ENCODE results near the gene UBE2L3. TPM values are rescaled to one million over a fixed set of nuclear protein-coding genes. Genes with fewer than 3 reads are reported as not detected.

UBE2L3 gene
- total and polyA plus RNA-seq, 2 of the 13 experiments (the other 11 are each of a cell fraction or from before 2014, with no cell fraction given): 30.2 to 58.1 TPM

GRCh38 chr22:21657360-21658032 is 90.0 kb downstream of the UBE2L3 start (continued):
- TF ChIP-seq ZNF547 (CRISPR knock-in tag; IDR thresholded peaks at IDR 0.05) (peak; percentile 59; the same call in 1 of the 2 replicates), ESRRA (CRISPR knock-in tag; IDR thresholded peaks at IDR 0.05; ENCODE audit: low read depth) (no peak), ZNF225 (CRISPR knock-in tag; IDR thresholded peaks at IDR 0.05) (no peak), RAD21 (CRISPR knock-in tag; IDR thresholded peaks at IDR 0.05) (peak; percentile 40), CSRNP2 (CRISPR knock-in tag; conservative IDR thresholded peaks at IDR 0.05; ENCODE audit: low read depth) (no peak), NKX3-1 (CRISPR knock-in tag; IDR thresholded peaks at IDR 0.05) (no peak), ZNF543 (CRISPR knock-in tag; IDR thresholded peaks at IDR 0.05) (no peak), CHCHD3 (CRISPR knock-in tag; IDR thresholded peaks at IDR 0.05) (no peak), DMTF1 (CRISPR knock-in tag; IDR thresholded peaks at IDR 0.05) (no peak), HNF1A (IDR thresholded peaks at IDR 0.05; ENCODE audit: low read depth) (no peak), HNF1A (CRISPR knock-in tag; IDR thresholded peaks at IDR 0.05; ENCODE audit: borderline replicate concordance) (peak; percentile 28; the same call in 1 of the 2 replicates), NR2F1 (CRISPR knock-in tag; IDR thresholded peaks at IDR 0.05) (no peak), LRRFIP1 (CRISPR knock-in tag; conservative IDR thresholded peaks at IDR 0.05) (no peak), SCMH1 (CRISPR knock-in tag; IDR thresholded peaks at IDR 0.05; ENCODE audit: borderline replicate concordance) (no peak), ZBTB1 (CRISPR knock-in tag; IDR thresholded peaks at IDR 0.05; ENCODE audit: borderline replicate concordance) (no peak), ZNF17 (CRISPR knock-in tag; IDR thresholded peaks at IDR 0.05) (no peak), ZNF567 (CRISPR knock-in tag; IDR thresholded peaks at IDR 0.05; ENCODE audit: borderline replicate concordance) (no peak), ZNF788 (CRISPR knock-in tag; IDR thresholded peaks at IDR 0.05; ENCODE audit: borderline replicate concordance) (no peak)
